GM21825 (cell line): ENCODE data around the gene TGM1.
A peak's percentile ranks its signal among the peaks of the same experiment; 100 is the strongest.

ENCODE experiments used
- ATAC-seq: cut with Tn5 transposase; IDR thresholded peaks from one replicate; pipeline ENCODE4 v1.9.1; 2021; ENCODE audit warnings: mild to moderate bottlenecking, moderate library complexity; ENCODE audit not compliant: unreplicated experiment

TGM1 gene

DNA sequence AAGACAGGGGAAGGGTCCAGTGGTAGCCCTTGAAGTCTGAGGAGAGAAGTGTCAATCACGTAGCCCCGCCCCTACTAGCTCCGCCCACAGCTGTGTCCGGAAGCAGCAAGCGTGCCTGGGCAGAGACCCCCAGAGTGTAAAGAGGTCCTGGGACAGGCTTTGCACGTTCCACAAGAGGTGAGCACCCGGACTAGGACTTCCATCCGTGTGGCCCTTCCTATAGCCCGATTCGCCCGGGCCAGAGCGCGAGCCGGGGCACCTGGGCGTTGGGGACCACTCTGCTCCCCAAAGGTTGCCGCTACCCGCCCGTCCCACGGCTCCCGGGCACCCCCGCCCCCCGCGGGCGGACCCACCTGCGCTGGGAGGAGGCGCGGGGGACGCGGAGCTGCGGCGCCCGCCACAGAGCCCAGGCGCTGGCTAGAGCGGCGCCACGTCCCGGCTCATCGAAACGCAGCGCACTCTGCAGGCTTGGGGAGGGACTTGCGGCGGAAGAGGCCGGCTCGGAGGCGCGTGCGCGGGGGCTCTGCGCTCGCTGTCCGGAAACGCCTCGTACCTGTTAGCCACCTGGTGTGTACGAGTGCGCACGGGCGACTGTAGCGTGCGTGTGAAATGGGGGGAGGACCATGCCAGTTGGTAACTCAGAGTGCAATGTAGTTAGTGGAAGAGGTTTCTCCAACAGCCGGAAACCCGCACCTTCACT is 8.3 kb upstream of the TGM1 start, which contains the start of gene RABGGTA:
TSS of gene RABGGTA (minus strand) at position 464 of the 700 bp plus-strand sequence. CDS start 482 bp downstream, outside the sequence.
- peak; percentile 81 for ATAC-seq

DNA sequence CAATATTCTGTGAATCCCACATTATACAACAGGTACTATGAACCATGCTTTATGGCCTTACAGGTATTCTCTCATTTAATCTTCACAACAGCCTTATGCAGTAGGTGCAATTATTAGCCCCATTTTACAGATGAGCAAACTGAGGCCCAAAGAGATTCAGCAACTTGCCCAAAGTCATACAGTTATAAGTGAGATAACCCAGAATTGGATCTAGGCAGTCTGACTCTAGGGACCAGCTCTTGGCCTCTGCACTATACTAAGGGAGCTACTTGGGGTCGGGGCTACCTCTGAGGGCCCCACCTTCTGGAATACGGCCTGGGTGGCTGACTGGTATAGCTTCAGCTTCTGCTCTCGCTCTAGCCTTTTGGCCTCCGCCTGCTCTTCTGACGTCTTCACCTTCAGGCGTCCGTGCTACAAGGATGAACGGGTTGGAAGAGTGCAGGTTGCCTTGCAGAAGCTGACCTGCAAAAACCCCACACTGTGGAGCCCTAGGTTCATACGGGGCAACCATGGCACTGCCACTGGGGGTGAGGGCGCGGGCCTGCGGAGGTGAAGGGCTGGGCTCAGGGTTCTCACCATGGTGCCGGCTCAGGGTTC is 7.7 kb upstream of the TGM1 start:
- ATAC-seq, result no peak

- ATAC-seq, result no peak
Observed at GRCh38 chr14:24269910-24270536, 7.0 kb upstream of the TGM1 start.

- no peak for ATAC-seq
Observed at GRCh38 chr14:24269368-24269767, 6.4 kb upstream of the TGM1 start.

GRCh38 chr14:24268225-24268624 is 5.2 kb upstream of the TGM1 start:
- no peak for ATAC-seq

DNA sequence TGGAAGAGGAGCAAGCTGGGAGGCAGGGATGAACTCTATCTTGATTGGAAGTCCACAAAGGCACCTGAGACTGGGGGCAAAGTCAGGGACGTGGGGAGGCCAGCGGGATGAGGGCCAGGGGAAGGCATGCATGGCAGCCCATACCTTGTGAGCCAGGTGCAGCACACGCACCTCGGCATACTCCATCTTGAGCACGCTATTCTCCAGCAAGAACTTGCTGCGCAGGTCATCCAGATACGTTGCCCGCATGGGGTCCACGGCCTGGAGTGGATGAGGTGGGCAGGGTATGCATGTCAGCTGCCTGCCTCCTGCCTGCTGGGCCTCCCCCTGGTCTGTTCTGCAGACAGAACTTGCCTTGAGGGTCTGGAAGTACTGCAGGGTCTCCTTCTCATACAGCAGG is 4.5 kb upstream of the TGM1 start:
- no peak for ATAC-seq

DNA sequence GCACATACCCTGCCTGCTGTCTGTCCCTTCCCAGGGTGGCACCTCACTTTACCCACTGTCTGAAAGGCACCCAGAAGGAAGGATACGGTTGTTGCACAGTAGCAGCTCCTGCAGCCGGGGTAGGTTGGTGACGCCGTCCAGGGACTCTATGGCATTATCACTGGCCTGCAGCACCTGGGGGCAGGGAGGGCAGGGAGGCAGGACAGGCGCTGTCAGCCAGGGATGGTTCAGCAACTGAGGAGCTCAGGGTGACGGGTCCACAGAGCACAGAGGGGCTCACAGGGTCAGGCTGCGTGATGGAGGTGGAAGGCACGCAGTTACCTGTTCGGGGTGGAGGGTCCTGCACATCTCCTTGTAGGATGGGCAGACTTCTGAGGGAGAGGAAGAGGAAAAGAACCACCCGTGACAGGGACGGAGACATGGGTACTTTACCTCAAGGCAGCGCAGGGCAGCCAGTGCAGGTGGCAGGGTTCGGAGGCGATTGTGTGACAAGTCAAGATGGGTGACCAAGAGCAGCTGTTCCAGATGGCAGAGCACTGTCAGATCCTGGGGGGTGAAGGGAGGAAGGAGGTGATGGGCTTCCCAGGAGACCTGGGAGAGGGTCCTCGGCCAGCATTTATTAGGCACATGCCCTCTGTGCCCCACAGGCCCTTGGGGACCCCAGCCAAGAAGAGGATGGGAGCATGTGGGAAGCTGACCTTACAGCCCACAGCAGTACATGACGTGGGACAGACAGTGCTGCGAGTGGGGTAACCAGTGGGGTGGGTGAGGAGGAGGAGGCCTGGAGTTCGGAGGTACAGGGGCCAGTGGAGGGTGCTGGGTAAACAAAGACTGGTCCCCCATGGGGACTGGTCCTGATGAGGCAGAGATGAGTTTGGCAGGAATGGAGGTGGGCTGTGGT is 3.6 kb upstream of the TGM1 start:
- ATAC-seq, result no peak

GRCh38 chr14:24264298-24264697 is 1.3 kb upstream of the TGM1 start:
- no peak for ATAC-seq

- ATAC-seq, result no peak
Observed at GRCh38 chr14:24263848-24264247, 871 bp upstream of the TGM1 start.

- no peak for ATAC-seq
Observed at GRCh38 chr14:24261969-24262327, 1.0 kb downstream of the TGM1 start.

GRCh38 chr14:24261256-24261968 is 1.6 kb downstream of the TGM1 start:
- no peak for ATAC-seq

GRCh38 chr14:24260780-24261157 is 2.2 kb downstream of the TGM1 start:
- ATAC-seq, result no peak

DNA sequence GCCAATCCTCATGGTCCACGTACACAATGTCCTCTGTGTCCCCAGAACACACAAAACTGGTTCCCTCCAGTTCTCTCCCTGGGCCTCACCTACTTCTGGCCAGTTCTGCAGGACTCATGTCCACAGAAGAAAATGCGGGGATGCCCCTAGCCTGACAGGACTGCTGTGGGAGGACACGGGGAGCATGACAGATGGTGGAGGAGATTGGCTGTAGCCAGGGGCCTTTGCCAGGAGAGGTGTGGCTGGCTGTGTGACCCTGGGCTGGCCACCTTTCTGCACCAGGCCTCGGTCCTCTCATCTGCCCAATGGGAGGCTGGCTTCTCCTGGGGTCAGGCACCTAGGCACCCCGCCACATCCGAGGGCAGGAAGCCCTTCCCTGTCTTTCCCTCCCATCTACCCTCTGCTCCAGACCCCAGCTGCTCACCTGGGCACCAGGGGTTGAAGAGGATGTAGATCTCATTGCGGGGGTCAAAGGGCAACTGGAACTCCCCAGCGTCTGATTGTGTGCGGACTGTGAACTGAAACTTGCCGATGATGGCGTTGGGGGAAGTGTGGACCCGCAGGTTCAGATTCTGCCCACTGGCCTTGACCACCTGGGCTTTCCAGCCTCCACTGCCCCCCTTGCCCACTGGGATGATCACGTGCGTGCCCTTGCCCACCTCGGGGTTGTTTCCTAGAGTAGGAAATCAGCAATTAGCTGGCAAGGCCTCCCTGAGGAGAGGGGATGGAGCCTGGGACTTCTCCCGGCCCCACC is 2.8 kb downstream of the TGM1 start:
- no peak for ATAC-seq

GRCh38 chr14:24259282-24260025 is 3.5 kb downstream of the TGM1 start:
- ATAC-seq, result no peak

DNA sequence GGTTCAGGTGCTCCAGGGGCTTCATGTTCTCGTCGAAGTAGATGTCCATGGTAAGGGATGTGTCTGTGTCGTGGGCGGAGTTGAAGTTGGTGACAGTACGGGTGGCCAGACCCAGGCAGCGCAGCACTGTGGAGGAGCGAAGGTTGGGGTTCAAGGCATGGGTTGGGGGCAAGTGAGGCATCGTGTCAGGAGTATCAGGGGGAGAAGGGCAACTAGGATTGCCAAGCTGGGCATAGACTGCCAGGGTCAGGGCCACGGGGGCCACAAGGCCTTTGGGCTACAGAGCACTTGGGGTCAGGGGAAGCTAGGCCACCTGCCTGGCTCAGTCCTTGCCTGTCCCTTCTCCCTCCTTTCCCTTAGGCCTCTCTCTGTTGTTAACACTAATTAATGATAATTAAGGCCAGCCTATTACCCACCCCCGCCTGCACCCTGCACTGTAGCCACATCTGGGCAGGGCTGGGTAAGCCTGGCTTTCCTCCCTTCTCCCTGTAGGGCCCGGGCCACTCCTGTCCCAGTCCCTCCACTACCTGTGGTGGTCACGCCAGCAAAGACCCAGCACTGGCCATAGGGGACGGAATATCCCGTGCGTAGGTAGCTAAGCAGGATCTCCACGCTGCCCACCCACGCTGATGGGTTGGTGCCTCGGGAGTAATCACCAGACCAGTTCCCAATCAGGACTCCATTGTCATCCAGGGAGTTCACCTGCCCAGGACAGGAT is 4.3 kb downstream of the TGM1 start:
- no peak for ATAC-seq

GRCh38 chr14:24258119-24258518 is 4.9 kb downstream of the TGM1 start:
- no peak for ATAC-seq

- ATAC-seq, result no peak
Observed at GRCh38 chr14:24256960-24257359, 6.0 kb downstream of the TGM1 start.

DNA sequence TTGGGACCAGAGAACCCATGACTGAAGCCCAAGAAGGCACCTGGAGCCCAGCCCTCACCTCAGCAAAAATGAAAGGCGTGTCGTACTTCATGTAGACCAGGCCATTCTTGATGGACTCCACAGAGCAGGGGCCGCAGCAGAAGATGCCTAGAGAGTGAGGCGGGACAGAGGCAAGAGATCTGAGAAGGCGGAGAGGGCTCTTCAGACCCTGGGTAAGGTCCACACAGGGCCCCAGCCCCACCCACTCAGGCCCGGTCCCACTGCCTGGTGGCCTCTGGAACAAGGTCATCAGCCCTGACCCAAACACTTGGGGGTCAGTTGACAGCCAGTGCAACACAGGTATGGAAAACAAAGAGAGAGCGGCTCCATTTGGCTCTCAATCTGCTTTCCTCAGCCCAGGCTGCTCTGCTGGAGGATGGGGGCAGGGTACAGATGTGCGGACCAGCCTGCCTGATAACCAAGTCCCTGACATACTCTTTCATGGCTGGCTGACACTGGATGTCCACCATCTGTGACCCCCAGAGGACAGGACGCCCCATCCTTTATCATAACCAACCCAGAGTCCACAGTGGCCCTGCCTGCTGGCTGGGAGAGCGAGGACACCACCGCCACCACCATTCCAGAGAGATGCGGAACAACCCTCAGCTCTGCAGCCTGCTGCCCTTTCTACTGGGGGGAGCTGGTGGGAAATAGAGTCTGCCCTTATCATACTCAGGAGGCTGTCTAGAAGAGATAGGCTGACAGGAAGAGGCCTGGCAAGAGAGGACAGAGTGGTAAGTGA is 6.9 kb downstream of the TGM1 start:
- ATAC-seq, result no peak
